ENCODE measurements around the gene CHFR.

DNA sequence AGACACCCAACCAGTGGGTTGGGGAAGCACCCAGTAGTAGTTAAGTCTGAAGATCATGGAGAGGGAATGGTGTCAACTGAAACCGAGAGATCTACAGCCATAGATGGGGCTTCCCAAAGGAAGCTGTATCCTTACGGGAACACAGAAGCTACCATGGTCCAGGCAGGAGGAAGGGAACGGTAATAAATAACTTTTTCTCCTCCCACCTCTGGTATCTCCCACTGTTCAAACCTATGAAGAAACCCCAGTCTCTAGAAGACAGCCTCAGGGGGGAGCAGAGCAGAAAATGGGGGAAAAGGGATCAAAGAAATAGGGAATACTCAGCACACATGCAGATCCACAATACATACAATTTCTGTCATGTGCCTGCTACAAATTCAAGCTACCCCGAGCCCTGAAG, 35.3 kb upstream of the CHFR start:
- TF ChIP-seq, protein P1, sequence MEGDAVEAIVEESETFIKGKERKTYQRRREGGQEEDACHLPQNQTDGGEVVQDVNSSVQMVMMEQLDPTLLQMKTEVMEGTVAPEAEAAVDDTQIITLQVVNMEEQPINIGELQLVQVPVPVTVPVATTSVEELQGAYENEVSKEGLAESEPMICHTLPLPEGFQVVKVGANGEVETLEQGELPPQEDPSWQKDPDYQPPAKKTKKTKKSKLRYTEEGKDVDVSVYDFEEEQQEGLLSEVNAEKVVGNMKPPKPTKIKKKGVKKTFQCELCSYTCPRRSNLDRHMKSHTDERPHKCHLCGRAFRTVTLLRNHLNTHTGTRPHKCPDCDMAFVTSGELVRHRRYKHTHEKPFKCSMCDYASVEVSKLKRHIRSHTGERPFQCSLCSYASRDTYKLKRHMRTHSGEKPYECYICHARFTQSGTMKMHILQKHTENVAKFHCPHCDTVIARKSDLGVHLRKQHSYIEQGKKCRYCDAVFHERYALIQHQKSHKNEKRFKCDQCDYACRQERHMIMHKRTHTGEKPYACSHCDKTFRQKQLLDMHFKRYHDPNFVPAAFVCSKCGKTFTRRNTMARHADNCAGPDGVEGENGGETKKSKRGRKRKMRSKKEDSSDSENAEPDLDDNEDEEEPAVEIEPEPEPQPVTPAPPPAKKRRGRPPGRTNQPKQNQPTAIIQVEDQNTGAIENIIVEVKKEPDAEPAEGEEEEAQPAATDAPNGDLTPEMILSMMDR (IDR thresholded peaks at IDR 0.05; ENCODE audit: low read depth, low read length, missing input control), result no peak
- TF ChIP-seq, protein P2, sequence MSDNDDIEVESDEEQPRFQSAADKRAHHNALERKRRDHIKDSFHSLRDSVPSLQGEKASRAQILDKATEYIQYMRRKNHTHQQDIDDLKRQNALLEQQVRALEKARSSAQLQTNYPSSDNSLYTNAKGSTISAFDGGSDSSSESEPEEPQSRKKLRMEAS (IDR thresholded peaks at IDR 0.05), result no peak
- TF ChIP-seq RAD21 (IDR thresholded peaks at IDR 0.05), result no peak
- TF ChIP-seq, protein P3, sequence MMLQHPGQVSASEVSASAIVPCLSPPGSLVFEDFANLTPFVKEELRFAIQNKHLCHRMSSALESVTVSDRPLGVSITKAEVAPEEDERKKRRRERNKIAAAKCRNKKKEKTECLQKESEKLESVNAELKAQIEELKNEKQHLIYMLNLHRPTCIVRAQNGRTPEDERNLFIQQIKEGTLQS (IDR thresholded peaks at IDR 0.05), result no peak
- TF ChIP-seq, protein P4, sequence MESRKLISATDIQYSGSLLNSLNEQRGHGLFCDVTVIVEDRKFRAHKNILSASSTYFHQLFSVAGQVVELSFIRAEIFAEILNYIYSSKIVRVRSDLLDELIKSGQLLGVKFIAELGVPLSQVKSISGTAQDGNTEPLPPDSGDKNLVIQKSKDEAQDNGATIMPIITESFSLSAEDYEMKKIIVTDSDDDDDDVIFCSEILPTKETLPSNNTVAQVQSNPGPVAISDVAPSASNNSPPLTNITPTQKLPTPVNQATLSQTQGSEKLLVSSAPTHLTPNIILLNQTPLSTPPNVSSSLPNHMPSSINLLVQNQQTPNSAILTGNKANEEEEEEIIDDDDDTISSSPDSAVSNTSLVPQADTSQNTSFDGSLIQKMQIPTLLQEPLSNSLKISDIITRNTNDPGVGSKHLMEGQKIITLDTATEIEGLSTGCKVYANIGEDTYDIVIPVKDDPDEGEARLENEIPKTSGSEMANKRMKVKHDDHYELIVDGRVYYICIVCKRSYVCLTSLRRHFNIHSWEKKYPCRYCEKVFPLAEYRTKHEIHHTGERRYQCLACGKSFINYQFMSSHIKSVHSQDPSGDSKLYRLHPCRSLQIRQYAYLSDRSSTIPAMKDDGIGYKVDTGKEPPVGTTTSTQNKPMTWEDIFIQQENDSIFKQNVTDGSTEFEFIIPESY (IDR thresholded peaks at IDR 0.05), result no peak
- TF ChIP-seq GABPA (IDR thresholded peaks at IDR 0.05 in 1 of 2, conservative IDR thresholded peaks at IDR 0.05 in 1 of 2), result no peak
- TF ChIP-seq, protein P5, sequence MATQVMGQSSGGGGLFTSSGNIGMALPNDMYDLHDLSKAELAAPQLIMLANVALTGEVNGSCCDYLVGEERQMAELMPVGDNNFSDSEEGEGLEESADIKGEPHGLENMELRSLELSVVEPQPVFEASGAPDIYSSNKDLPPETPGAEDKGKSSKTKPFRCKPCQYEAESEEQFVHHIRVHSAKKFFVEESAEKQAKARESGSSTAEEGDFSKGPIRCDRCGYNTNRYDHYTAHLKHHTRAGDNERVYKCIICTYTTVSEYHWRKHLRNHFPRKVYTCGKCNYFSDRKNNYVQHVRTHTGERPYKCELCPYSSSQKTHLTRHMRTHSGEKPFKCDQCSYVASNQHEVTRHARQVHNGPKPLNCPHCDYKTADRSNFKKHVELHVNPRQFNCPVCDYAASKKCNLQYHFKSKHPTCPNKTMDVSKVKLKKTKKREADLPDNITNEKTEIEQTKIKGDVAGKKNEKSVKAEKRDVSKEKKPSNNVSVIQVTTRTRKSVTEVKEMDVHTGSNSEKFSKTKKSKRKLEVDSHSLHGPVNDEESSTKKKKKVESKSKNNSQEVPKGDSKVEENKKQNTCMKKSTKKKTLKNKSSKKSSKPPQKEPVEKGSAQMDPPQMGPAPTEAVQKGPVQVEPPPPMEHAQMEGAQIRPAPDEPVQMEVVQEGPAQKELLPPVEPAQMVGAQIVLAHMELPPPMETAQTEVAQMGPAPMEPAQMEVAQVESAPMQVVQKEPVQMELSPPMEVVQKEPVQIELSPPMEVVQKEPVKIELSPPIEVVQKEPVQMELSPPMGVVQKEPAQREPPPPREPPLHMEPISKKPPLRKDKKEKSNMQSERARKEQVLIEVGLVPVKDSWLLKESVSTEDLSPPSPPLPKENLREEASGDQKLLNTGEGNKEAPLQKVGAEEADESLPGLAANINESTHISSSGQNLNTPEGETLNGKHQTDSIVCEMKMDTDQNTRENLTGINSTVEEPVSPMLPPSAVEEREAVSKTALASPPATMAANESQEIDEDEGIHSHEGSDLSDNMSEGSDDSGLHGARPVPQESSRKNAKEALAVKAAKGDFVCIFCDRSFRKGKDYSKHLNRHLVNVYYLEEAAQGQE (IDR thresholded peaks at IDR 0.05), result no peak
- TF ChIP-seq RXRA (IDR thresholded peaks at IDR 0.05), result no peak
- TF ChIP-seq SP1 (IDR thresholded peaks at IDR 0.05), result no peak
